SIG-M5 treated with dmso at 0.1 percent for 504 hours (cell line): ENCODE data around the gene FFAR1.
"Not testable (repeated sequence)": the region's sequence is repeated elsewhere in the genome, so short reads cannot be mapped to it uniquely, and the experiment has no call there.

Experiments
- DNase-seq: peaks from one replicate; lab custom pipeline; 2025; ENCODE audit not compliant: unreplicated experiment; lab: John Stamatoyannopoulos, UW

The FFAR1 gene

GRCh38 chr19:35341006-35341405, 6.7 kb upstream of the FFAR1 start:
- DNase-seq = no peak

- DNase-seq = no peak
Measured at GRCh38 chr19:35341565-35342225, 6.0 kb upstream of the FFAR1 start.

- no peak for DNase-seq
Measured at GRCh38 chr19:35342430-35342829, 5.3 kb upstream of the FFAR1 start.

GRCh38 chr19:35344511-35345031, 3.1 kb upstream of the FFAR1 start:
- DNase-seq = no peak

- DNase-seq = no peak
Measured at GRCh38 chr19:35345671-35346111, 2.0 kb upstream of the FFAR1 start.

GRCh38 chr19:35346193-35347052, 1.3 kb upstream of the FFAR1 start:
- DNase-seq = no peak

- DNase-seq = no peak
Measured at GRCh38 chr19:35347930-35348298, 212 bp downstream of the FFAR1 start.

GRCh38 chr19:35348911-35349611, 1.4 kb downstream of the FFAR1 start:
- DNase-seq = no peak

- DNase-seq = no peak
Measured at GRCh38 chr19:35349614-35350521, 2.2 kb downstream of the FFAR1 start.

GRCh38 chr19:35350591-35350990, 2.9 kb downstream of the FFAR1 start:
- DNase-seq = no peak

- DNase-seq = no peak
Measured at GRCh38 chr19:35351411-35352176, 3.9 kb downstream of the FFAR1 start.

GRCh38 chr19:35352177-35352447, 4.4 kb downstream of the FFAR1 start:
- no peak for DNase-seq

- peak; percentile 69 for DNase-seq
Measured at GRCh38 chr19:35352448-35353304, 5.0 kb downstream of the FFAR1 start.

GRCh38 chr19:35353635-35354034, 5.9 kb downstream of the FFAR1 start:
- DNase-seq = peak; percentile 5

- no peak for DNase-seq
Measured at GRCh38 chr19:35354898-35355297, 7.2 kb downstream of the FFAR1 start.

GRCh38 chr19:35355791-35356460, 8.2 kb downstream of the FFAR1 start:
- no peak for DNase-seq

- peak; percentile 51 for DNase-seq
Measured at GRCh38 chr19:35357867-35358573, 10.3 kb downstream of the FFAR1 start, which contains the start of gene FFAR3. Gene FFAR3, plus strand, starts transcription at chr19:35358460. Its CDS starts 431 bp downstream, at chr19:35358891.

GRCh38 chr19:35358834-35359233, 11.1 kb downstream of the FFAR1 start:
- DNase-seq = not testable (repeated sequence)
